HEK293 (cell line): ENCODE results near the gene CYP2C18.
"Not testable (repeated sequence)": the region's sequence is repeated elsewhere in the genome, so short reads cannot be mapped to it uniquely, and the experiment has no call there.

Source experiments
- CTCF ChIA-PET: fragments of 350-600 bp; formaldehyde crosslinking; extraction: SDS; loops from one replicate; lab custom pipeline; 2021; ENCODE audit warnings: antibody characterized with exemption; lab: Yijun Ruan, JAX
- POLR2A ChIA-PET: fragments of 300-600 bp; formaldehyde crosslinking; extraction: SDS; loops from one replicate; lab custom pipeline; 2020; ENCODE audit warnings: antibody characterized with exemption, inconsistent platforms; lab: Yijun Ruan, JAX
- H3K27ac ChIP-seq: fragments of 200-500 bp; sonication (Bioruptor generic); 2 replicates; pipeline ENCODE4 v1.5.1; 2014; ENCODE audit warnings: low read depth, low read length, control low read depth, inconsistent platforms; ENCODE audit errors: extremely low read depth
- H3K36me3 ChIP-seq, 2 experiments: fragments of 200-500 bp in 1 of 2; sonication (Bioruptor generic) in 1 of 2; 1 replicate in 1 of 2; 2 replicates in 1 of 2; pipeline ENCODE4 v1.5.1; 2014 to 2017; ENCODE audit warnings: inconsistent platforms in 2 of 2, low read length in 2 of 2; ENCODE audit not compliant: control insufficient read depth in 2 of 2, insufficient read depth in 1 of 2
- H3K4me1 ChIP-seq: fragments of 200-500 bp; sonication (Bioruptor generic); 2 replicates; pipeline ENCODE4 v1.5.1; 2014; ENCODE audit warnings: mild to moderate bottlenecking, low read length, inconsistent platforms; ENCODE audit not compliant: control insufficient read depth, insufficient read depth
- H3K4me3 ChIP-seq: 2 replicates; pipeline ENCODE4 v1.5.1; 2011; ENCODE audit warnings: low read depth, mild to moderate bottlenecking, control low read depth, low read length, moderate library complexity
- H3K9me3 ChIP-seq: fragments of 200-500 bp; sonication (Bioruptor generic); 2 replicates; pipeline ENCODE4 v1.5.1; 2014; ENCODE audit warnings: low read depth, low read length, inconsistent platforms; ENCODE audit not compliant: control insufficient read depth, insufficient read depth
- REST ChIP-seq: fragments of 450-650 bp; formaldehyde crosslinking; IDR thresholded peaks from 2 replicates; pipeline ENCODE4 v1.5.1; 2016; ENCODE audit warnings: missing biosample characterization, missing genetic modification characterization
- TCF7L2 ChIP-seq: IDR thresholded peaks from 2 replicates; pipeline ENCODE4 v1.6.1; 2011; ENCODE audit warnings: low read depth, mild to moderate bottlenecking, inconsistent platforms, low read length, moderate library complexity, borderline replicate concordance
- WT1 ChIP-seq: fragments of 450-650 bp; formaldehyde crosslinking; IDR thresholded peaks from 2 replicates; pipeline ENCODE4 v1.5.1; 2016; ENCODE audit warnings: missing biosample characterization, missing genetic modification characterization
- ZBTB10 ChIP-seq: fragments of 450-650 bp; formaldehyde crosslinking; IDR thresholded peaks from 2 replicates; pipeline ENCODE4 v1.5.1; 2016; ENCODE audit warnings: missing biosample characterization, missing genetic modification characterization
- ZFP69B ChIP-seq: fragments of 450-650 bp; formaldehyde crosslinking; IDR thresholded peaks from 2 replicates; pipeline ENCODE4 v1.5.1; 2016; ENCODE audit warnings: missing biosample characterization, missing genetic modification characterization
- ZIC2 ChIP-seq: fragments of 450-650 bp; formaldehyde crosslinking; IDR thresholded peaks from 2 replicates; pipeline ENCODE4 v1.5.1; 2016; ENCODE audit warnings: missing biosample characterization, missing genetic modification characterization
- ZNF133 ChIP-seq: fragments of 450-650 bp; formaldehyde crosslinking; IDR thresholded peaks from 2 replicates; pipeline ENCODE4 v1.5.1; 2016; ENCODE audit warnings: missing biosample characterization, missing genetic modification characterization
- ZNF2 ChIP-seq: fragments of 450-650 bp; formaldehyde crosslinking; IDR thresholded peaks from 2 replicates; pipeline ENCODE4 v1.5.1; 2016; ENCODE audit warnings: missing biosample characterization, missing genetic modification characterization
- ZNF335 ChIP-seq: fragments of 450-650 bp; formaldehyde crosslinking; conservative IDR thresholded peaks from 2 replicates; pipeline ENCODE4 v1.5.1; 2016; ENCODE audit warnings: missing biosample characterization, missing genetic modification characterization
- ZNF416 ChIP-seq: fragments of 450-650 bp; formaldehyde crosslinking; IDR thresholded peaks from 2 replicates; pipeline ENCODE4 v1.5.1; 2016; ENCODE audit warnings: missing biosample characterization, missing genetic modification characterization
- ZNF571 ChIP-seq: fragments of 450-650 bp; formaldehyde crosslinking; IDR thresholded peaks from 2 replicates; pipeline ENCODE4 v1.5.0; 2017; ENCODE audit warnings: missing biosample characterization, missing genetic modification characterization
- ZNF580 ChIP-seq: fragments of 450-650 bp; formaldehyde crosslinking; IDR thresholded peaks from 2 replicates; pipeline ENCODE4 v1.5.1; 2016; ENCODE audit warnings: missing biosample characterization, missing genetic modification characterization
- ZNF623 ChIP-seq: fragments of 450-650 bp; formaldehyde crosslinking; IDR thresholded peaks from 2 replicates; pipeline ENCODE4 v1.5.1; 2016; ENCODE audit warnings: missing biosample characterization, missing genetic modification characterization
- ZNF639 ChIP-seq: fragments of 450-650 bp; formaldehyde crosslinking; IDR thresholded peaks from 2 replicates; pipeline ENCODE4 v1.5.1; 2016; ENCODE audit warnings: missing biosample characterization, missing genetic modification characterization
- ZNF658 ChIP-seq: fragments of 450-650 bp; formaldehyde crosslinking; IDR thresholded peaks from 2 replicates; pipeline ENCODE4; 2016; ENCODE audit warnings: missing biosample characterization, missing genetic modification characterization
- ZNF747 ChIP-seq: fragments of 450-650 bp; formaldehyde crosslinking; IDR thresholded peaks from 2 replicates; pipeline ENCODE4 v1.5.1; 2016; ENCODE audit warnings: missing biosample characterization, missing genetic modification characterization
- ZNF837 ChIP-seq: fragments of 450-650 bp; formaldehyde crosslinking; IDR thresholded peaks from 2 replicates; pipeline ENCODE4 v1.5.1; 2016; ENCODE audit warnings: missing biosample characterization, missing genetic modification characterization
- TF ChIP-seq, protein P1 (sequence below): fragments of 450-650 bp; formaldehyde crosslinking; IDR thresholded peaks from 2 replicates; pipeline ENCODE4 v1.5.1; 2016; ENCODE audit warnings: missing biosample characterization, missing genetic modification characterization
- TF ChIP-seq, protein P2 (sequence below): fragments of 450-650 bp; formaldehyde crosslinking; IDR thresholded peaks from 2 replicates; pipeline ENCODE4 v1.5.1; 2016; ENCODE audit warnings: missing biosample characterization, missing genetic modification characterization

CYP2C18 gene

GRCh38 chr10:94762393-94762792 is 78.9 kb downstream of the CYP2C18 start, which contains the start of gene CYP2C19:
Gene CYP2C19, plus strand, starts transcription at chr10:94762681. Its CDS starts 25 bp downstream, at chr10:94762706.
- POLR2A ChIA-PET: no interaction called here
- Histone ChIP-seq H3K4me3 (no peak within 1 kb of the TSS), H3K4me1 (no peaks in the 10 kb centered on the region), H3K27ac (no peak within 1 kb of the TSS), H3K36me3 (no peaks in the 10 kb centered on the region), H3K9me3 (no peaks in the 10 kb centered on the region)
- CTCF ChIA-PET: interaction anchor here (0.7 kb wide), 1 partner anchor 1171 kb away, joined by 3 read pairs; no protein-coding TSS in a partner anchor
- TF ChIP-seq ZBTB10 (tag by site-specific recombination) (no peak), ZNF416 (tag by site-specific recombination) (no peak), ZNF639 (tag by site-specific recombination) (no peak), ZNF571 (tag by site-specific recombination) (no peak), ZNF580 (tag by site-specific recombination) (no peak), REST (tag by site-specific recombination) (no peak), ZFP69B (tag by site-specific recombination) (no peak), ZNF133 (no peak), ZNF335 (no peak), ZNF623 (no peak), ZIC2 (tag by site-specific recombination) (no peak), TCF7L2 (no peak), ZNF658 (tag by site-specific recombination) (no peak), ZNF837 (tag by site-specific recombination) (no peak), WT1 (tag by site-specific recombination) (no peak), ZNF2 (tag by site-specific recombination) (no peak), ZNF747 (no peak)
- TF ChIP-seq, protein P1, sequence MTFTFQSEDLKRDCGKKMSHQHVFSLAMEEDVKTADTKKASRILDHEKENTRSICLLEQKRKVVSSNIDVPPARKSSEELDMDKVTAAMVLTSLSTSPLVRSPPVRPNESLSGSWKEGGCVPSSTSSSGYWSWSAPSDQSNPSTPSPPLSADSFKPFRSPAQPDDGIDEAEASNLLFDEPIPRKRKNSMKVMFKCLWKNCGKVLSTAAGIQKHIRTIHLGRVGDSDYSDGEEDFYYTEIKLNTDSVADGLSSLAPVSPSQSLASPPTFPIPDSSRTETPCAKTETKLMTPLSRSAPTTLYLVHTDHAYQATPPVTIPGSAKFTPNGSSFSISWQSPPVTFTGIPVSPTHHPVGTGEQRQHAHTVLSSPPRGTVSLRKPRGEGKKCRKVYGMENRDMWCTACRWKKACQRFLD (tag by site-specific recombination): no peak
- TF ChIP-seq, protein P2, sequence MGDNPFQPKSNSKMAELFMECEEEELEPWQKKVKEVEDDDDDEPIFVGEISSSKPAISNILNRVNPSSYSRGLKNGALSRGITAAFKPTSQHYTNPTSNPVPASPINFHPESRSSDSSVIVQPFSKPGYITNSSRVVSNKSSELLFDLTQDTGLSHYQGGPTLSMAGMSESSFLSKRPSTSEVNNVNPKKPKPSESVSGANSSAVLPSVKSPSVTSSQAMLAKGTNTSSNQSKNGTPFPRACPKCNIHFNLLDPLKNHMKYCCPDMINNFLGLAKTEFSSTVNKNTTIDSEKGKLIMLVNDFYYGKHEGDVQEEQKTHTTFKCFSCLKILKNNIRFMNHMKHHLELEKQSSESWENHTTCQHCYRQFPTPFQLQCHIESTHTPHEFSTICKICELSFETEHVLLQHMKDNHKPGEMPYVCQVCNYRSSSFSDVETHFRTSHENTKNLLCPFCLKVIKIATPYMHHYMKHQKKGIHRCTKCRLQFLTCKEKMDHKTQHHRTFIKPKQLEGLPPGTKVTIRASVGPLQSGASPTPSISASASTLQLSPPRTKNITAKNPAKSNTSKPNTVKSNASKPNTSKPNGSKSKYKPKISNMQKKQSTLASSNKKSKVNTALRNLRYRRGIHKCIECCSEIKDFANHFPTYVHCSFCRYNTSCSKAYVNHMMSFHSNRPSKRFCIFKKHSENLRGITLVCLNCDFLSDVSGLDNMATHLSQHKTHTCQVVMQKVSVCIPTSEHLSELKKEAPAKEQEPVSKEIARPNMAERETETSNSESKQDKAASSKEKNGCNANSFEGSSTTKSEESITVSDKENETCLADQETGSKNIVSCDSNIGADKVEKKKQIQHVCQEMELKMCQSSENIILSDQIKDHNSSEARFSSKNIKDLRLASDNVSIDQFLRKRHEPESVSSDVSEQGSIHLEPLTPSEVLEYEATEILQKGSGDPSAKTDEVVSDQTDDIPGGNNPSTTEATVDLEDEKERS: no peak

DNA sequence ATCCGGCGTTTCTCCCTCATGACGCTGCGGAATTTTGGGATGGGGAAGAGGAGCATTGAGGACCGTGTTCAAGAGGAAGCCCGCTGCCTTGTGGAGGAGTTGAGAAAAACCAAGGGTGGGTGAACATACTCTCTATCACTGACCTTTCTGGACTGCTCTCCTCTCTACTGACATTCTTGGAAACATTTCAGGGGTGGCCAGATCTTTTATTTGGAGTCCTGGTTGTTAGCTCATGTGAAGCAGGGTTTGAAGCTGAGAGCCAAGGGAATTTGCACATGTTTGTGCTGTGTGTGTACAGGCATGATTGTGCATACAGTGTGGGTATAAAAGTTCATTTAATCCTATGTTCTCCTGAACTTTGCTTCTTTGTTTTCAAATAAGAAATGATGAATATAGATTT is 91.9 kb downstream of the CYP2C18 start:
- H3K9me3 ChIP-seq, H3K27ac ChIP-seq, POLR2A ChIA-PET, H3K36me3 ChIP-seq, H3K4me1 ChIP-seq, CTCF ChIA-PET, H3K4me3 ChIP-seq: not testable (repeated sequence)
